ENCODE data around the gene C1QTNF6.
"Not testable (repeated sequence)": the region's sequence is repeated elsewhere in the genome, so short reads cannot be mapped to it uniquely, and the experiment has no call there.

C1QTNF6 gene

DNA sequence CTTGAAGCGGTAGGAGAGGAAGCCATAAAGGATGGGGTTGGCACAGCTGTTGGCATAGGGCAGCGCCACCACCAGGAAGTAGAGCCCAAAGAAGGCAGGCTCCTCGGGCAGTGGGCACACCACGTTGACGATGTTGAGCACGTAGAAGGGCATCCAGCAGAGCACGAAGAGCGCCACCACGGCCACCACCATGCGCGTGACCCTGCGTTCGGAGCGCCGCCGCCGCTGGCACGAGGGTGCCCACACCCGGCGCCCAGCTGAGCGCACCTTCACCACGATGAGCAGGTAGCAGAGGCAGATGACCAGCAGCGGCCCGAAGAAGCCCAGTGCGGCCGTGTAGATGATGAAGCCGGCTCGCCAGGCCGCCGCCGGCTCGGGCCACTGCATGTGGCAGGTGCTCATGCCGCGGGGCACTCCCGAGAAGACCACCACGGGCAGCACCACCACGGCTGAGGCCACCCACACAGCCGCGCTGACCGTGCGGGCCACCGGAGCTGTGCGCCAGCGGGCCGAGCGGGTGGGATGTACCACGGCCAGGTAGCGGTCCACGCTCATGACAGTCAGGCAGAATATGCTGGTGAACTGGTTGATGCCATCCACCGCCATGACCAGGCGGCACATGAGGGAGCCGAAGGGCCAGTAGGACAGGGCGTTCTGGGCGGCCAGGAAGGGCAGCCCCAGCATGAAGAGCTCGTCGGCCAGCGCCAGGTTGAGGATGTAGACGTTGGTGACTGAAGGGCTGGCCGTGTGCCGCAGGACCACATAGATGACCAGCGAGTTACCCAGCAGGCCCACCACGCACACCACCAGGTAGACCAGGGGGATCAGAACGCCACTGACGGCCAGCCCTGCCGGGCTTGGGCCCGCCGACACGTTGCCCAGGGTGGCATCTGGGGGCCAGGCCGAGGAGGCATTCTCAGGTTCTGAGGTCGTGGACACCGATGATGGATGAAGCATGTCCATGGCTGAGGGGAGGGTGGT is 19.1 kb upstream of the C1QTNF6 start:
- no peak for DNase-seq (ENCODE audit: low spot score)

DNA sequence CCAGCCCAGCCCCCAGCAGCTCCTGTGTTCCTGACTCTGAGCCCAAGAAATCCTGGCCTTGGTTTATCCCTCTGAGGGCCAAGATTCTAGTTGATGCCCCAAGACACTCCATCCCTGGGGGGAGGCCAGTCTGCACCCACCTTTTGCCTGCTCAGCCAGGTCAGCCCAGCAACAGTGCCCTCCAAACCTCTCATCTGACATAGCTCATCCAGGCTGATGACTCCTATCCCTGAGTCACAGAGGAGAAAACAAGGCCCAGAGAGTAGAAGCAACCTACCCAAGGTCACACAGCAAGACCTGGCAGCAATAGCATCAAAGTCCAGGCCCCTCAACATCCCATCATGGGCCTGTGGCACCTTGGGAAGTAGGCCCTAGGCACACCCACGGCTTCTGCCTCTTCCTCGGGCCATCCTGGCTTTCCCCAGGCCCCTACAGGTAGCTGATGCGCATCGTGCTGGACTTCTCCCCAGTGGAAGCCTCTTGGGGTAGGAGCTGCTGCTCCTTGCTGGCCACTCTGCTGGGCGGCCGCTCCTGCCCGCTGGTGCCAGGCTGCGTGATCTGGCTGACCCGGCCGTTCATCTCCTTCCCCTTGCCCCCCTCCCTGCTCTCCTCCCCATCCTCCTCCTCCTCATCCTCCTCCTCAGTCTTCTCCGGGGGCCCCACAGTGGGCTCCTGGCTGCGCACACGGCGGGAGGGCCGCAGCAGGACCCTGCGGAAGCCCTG is 18.2 kb upstream of the C1QTNF6 start:
- DNase-seq (ENCODE audit: low spot score), result no peak

DNA sequence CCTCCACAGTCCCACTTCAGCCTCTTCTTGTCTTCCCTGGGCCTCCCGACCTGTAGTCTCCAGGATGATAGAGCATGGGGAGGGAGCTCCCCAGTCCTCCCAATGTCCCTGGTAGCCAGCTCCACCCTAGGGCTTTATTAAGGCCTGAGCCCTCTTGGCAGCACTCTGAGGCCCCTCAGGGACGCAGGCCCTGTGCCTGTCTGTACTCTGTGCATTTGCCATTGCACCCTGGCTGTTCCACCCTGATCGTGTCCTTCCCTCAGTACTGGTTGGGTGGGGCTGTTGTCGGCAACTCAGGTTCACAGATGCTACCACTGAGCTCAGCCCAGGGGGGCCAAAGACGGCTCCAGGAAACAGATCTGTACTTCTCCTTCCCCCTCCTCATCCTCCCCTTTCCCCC is 17.0 kb upstream of the C1QTNF6 start:
- DNase-seq (ENCODE audit: low spot score), result no peak

DNA sequence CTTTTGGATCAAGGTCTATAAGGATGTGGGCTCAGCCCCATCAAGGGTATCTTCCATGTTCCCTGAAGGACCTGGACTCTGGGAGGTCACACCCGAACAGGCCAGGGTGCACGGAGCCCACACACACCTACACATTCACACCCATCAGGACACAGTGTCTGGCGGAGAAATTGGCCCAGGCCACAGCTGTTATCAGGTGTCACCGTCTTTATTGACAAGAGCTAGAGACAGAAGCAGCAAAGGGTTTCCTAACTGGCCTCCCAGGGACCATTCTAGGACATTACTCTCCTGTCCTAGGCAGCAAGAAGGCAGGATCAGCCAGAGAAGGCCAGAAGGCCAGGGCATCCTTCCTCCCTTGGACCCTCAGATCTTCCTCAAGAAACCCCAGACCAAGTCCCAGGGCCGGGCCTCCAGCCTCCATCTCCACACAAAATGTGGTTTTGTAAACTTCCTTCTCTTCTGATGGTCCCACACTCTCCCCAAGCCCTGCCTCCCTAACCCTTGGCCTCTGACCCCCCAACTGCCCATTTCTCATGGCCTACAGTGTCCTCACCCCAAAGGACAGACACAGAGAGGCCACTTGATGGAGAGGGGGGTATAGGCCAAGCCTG is 16.1 kb upstream of the C1QTNF6 start:
- DNase-seq (ENCODE audit: low spot score), result no peak

DNA sequence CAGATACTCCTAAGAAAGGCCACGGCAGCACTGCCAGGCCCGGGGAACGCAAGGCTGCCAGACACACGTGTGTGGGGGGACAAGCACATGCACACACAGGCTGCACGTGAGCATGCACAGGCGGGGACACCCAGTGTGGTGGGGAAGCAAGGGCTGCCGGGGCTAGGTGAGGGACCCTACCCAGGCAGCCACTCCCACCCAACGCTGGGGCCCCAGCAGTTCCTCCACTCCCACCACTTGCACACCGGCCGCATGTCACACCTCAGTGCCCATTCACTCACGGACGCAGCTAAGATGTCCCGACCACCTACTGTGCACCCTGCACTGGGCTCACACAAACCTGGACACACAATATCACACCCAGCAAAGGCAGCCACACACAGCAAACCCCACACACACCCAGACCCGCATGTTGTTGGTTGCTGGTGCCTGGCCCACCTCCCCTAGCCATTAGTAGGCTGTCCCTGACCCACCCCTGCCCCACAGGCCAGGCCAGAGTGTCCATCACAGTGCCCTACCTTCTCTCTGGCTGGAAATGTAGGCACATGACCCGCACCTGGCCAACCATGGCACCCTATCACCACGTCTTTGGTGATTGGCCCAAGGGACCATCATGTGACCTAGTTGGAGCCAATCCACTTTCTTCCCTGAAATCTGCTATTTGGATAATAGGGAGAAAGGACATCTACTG is 15.5 kb upstream of the C1QTNF6 start:
- DNase-seq (ENCODE audit: low spot score), result no peak

DNA sequence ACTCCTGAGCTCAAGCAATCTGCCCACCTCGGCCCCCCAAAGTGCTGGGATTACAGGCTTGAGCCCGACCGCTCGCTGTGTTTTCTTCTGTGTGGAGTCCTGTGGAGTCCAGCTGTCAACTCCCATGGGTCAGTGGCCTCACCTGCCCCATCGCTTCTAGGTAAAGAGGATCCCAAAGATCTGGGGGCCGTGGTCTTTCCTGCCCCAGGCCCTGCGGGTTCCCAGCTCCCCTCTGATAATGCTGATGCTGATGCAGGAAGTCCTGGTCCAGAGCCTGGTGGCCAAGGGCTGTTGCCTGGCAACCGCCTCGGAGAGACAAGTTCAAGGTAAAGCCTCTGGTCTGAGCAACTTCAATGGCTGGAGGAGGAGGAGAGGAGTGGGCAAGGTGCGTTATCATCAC is 14.7 kb upstream of the C1QTNF6 start:
- DNase-seq (ENCODE audit: low spot score), result no peak

DNA sequence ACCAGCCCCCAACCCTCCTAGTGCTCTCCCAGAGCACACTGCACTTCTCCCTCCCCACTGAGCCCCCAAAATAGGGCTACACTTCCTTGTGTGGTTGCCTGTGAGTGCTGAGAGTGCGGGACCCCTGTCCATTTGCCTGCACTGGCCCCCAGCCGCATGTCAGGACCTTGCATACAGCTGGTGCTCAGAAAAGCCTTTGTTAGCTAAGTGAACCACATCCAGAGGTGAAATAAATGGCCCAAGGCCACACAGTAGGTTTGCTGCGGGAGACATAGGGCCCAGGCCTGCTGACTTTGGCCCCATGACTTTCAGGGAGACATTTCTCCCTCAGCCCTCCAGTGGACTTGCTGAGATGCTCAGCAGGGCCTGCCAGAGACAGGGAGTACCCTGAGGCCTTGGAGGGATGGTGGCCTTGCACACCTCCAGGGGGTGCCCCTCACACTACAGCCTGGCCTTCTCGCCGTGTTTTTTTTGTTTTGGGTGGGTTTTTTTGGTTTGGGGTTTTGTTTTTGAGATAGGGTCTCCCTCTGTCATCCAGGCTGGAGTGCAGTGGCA is 14.0 kb upstream of the C1QTNF6 start:
- no peak for DNase-seq (ENCODE audit: low spot score)

DNA sequence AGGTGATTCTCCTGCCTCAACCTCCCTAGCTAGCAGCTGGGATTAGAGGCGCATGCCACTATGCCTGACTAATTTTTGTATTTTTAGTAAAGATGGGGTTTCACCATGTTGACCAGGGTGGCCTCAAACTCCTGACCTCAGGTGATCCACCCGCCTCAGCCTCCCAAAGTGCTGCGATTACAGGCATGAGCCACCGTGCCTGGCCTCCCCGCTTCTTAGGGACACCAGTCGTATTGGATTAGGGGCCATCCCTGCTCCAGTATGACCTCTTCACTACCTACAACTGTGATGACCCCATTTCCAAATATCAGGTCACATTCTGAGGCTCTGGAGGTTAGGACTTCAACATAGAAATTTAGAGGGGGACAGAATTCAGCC is 13.4 kb upstream of the C1QTNF6 start:
- DNase-seq (ENCODE audit: low spot score), result not testable (repeated sequence)

DNA sequence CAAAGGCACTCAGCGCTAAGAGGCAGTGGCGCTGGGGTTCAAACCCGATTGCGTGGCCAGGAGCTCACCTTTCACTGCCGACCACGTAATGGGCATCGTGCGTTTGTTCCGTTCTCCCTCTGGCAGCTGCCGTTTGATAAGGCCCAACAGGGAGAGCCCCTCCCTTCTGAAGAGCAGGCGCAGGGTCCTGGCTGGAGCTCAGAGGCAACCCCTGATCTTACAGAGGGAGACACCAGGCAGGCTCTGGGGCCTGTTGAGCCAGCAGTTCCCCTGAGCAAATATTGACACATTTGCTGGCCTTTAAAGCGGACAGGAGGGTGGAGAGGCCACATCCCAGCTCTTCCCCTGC is 11.7 kb upstream of the C1QTNF6 start:
- peak; percentile 17 for DNase-seq (ENCODE audit: low spot score)

DNA sequence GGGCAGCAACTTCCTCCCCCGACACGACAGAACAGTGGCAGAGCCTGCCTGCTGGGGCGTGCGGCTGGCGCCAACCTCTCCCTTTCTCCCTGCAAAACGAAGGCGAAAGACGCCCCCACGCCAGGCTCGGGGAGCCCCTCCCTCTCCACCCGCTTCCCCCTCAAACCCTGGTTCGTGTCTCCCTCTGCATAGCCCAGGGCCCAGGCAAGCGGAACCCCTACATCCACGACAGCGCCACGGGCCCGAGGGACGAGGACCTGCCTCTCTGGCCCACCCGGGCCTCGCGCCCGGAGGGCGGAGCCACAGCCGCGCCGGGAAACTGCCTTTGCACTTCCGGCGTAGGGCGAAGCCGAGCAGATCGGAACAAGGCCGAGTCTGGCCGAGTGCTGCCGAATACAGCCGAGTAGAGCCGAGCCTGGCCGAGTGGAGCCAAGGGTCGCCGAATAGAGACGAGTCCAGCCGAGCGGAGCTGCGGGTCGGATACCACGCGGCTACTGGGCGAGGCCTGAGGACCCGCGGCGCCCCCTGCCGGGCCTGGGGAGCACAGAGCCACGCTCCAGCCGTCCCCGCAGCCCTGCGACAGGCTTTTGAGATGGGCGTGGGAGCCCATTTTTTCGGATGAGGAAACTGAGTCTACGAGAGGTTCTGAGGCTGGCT is 11.2 kb upstream of the C1QTNF6 start:
- DNase-seq (ENCODE audit: low spot score), result peak; percentile 98

DNA sequence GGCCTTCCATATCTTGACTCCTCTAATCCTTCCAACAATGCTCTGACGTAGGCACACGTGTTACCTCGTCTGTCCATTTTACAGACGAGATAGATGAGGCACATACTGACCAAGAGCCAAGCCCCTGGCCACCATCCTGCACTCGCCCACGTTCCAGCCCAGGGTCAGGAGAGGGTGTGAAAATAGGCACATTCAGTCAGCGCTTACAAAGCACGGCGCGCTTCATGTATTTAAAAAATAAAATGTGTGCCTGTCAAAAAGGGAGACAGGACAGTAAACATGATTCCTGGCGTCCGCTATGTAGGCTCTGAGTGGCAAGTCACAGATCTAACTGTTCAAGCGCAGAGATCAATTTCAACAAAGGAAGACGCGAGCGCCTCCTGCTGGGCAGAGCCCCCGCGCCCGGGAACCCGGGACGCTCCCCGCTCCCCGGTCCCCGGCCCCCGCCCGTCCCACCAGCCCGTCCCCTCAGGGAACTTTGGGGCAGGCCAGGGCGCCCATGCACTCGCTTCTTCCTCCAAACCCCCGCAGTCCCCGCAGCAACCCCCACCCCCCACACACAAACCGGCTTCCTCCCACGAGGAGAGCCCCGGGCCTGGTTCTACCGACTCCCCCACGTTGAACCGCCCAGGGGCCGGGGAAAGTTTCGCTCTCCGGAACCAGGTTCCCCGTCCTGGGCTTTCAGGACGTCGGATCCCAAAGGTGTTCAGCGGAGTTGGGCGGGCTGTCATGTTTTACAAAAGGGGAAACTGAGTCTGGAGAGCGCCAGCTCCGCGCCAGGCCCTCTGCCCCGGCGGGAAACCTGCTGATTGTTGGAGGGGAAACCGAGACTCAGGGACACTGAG is 10.4 kb upstream of the C1QTNF6 start:
- DNase-seq (ENCODE audit: low spot score), result peak; percentile 77

DNA sequence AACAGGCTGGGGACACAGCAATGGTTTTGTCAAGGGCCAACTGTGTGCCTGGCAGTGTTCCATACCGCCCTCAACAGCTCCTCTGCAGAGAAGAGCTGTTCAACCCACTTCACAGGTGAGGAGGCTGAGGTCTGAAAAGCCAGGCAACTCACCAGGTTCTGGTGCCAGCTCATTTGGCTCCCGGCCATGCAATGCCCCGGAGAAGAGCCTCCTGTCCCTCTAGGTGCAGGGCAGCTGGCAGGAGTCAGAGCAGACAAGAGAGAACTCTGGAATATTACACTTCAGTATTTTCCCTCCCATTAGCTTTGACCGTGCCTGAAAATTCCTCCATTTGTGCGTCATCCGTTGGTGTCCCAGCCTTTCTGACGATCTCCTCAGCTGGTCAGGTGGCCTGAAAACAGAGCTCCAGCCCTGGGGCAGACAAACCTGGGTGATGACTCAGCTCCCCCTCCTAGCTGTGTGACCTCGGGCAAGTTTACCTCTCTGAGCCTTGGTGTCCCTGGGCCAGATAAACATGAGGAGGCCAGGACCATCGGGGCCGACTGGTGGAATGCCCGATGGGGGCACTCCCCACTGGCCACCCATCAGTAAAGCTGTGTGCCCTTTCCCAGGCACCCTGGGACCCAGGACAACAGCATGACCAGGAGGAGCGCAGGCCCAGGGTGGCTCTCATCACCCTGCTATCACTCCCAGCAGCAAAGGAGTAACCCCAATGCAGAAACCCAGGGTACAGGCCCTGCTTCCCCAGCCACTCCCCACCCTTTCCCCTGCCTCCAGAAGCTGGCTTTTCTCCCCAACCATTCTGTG is 9.6 kb upstream of the C1QTNF6 start:
- DNase-seq (ENCODE audit: low spot score), result peak; percentile 84

DNA sequence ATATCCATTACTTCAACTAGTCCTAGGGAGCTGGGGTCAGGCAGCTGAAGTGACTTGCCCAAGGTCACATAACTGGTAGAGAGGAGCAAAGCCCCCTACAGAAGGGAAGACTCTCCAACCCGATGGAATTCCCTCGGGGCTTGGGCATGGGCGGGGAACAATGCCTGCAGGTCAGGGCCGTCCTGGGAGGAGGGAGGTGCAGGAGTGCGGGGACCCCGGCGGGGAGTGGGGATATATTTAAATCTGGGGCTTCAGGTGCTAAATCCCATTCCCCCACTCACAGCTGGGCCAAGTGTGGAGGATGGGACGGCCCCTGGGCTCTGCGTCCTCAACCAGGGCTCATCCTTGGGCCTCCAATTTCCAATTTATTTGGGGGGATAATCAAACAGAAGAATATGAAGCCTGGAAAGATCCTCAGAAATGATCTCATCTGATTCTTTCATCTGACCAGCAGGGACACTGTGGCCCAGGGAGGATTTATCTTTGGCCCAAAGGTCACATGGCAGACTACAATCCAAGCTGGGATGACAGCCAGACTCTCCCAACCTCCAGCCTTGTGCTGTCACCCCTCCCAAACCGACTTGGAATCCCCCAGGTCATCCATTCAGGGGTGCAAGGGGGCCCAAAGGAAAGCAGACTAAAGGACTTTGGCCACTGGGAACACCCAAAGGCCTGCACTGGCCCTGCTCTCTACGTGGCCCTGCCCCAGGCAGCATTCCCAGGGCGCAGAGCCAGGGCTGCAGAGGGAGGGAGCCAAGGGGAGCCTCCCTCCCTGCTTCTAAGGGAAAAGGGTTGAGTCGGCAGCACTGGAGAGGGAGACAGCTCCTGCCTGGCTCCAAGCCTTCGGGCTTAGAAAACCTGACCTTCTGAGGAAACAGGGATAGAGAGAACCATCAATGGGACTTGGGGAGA is 8.7 kb upstream of the C1QTNF6 start:
- DNase-seq (ENCODE audit: low spot score), result peak; percentile 50

DNA sequence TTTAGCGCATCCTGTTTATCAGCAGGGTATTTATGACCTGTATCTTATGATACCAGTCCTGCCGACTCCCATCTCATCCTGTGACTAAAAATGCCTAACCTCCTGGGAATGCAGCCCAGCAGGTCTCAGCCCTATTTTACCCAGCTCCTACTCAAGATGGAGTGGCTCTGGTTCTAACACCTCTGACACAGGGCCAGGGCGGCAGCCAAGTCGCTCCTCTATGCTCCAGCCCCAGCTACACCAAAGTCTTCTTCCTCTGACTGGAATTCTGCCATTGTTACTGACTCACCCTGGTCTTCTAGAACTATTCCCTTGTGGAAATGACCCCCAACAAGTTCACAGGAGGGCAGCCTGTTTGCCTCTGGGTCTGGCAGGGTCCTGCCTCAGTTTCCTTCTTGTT is 7.9 kb upstream of the C1QTNF6 start:
- DNase-seq (ENCODE audit: low spot score), result peak; percentile 22

DNA sequence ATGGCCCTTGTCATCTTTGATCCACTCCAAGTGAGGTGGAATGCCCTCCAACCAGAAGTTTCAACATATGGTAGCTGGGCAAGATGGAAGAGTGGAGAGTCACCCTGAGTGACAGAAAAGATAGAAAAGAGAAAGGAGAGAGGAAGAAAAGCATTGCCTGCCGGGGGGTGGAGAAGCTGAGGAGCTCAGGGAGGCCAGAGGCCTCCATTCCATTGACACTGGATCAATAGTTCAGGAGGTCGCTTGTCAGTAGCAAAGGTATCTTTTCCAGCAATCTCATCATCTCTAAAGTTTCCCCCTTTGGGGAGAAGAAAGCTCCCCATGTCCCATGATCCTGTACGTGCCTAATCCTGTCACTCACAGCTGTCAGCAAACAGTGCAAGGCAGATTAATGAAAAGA is 6.7 kb upstream of the C1QTNF6 start:
- DNase-seq (ENCODE audit: low spot score), result no peak

DNA sequence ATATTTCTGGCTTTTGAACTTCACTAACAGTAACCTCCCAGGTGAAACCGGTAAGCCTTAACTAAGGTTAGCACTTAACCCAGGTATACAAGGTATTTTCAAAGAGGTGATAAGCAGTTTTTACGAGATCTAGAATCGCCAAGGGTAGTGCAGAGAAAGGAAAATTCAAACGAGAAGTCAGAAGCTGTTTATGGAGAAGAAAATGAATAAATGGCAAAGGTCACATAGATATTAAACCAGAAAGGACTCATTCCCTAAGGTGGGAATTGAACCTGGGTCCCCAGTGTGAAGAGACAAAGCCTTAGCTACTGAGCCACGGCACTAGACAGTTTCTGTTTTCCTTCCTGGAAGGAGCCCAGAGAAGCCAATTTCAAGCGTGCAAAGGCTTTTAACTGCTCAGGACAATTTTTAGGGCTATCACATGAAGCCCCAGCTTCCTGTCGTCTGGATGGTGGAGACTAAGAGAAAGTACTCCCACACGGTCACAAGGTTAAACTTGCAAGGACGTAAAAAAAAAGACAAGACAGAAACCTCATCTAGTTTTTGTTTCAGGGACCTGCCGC is 5.7 kb upstream of the C1QTNF6 start:
- peak; percentile 10 for DNase-seq (ENCODE audit: low spot score)

DNA sequence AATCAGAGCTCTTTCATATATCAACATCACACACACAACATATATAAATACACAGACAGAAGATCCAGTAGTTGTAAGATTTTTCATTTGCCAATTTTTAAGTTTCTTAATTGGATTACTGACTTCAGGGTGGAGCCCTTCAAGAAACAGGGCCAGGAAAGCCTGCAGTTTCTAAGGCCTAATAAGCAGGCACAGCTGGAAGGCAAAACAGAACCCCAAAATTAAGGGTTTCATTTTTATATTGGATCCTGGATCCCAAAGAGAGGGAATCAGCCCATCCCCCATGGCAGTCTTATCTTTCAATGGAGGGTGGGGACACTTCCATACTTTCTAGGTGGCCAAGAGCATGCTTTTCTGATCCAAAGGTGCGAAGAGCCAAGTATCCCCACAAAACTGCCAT is 4.7 kb upstream of the C1QTNF6 start:
- no peak for DNase-seq (ENCODE audit: low spot score)

DNA sequence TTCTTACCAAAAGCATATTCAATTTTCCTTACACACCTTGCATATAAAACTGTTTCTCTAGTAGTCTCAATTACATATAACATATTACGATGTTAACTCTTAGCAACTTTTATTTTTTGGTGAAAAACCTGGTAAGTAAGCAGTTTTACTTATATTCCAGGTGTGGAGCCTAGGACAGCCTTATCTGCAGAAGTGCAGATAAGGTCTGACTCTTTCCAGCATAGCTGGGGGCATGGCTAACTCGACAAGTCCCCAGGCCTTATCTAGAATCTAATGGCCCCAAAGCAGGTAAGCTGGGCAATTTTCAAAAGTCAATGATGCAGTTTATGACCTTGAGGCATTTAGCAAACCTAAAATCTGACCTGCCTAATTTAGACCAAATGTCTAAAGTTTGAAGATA is 4.2 kb upstream of the C1QTNF6 start:
- no peak for DNase-seq (ENCODE audit: low spot score)
